Breast epithelium (tissue), 3 donors: Measurements from ENCODE around the gene SCN2A.

Source experiments
- CTCF ChIP-seq, 3 donors: fragments of 450-650 bp; IDR thresholded peaks; one replicate each; pipeline ENCODE4 v1.5.1; 2016 to 2017; ENCODE audit warnings: antibody characterized with exemption in 3 of 3, mild to moderate bottlenecking in 3 of 3, moderate library complexity in 3 of 3
- POLR2A ChIP-seq: fragments of 450-650 bp; IDR thresholded peaks from one replicate; pipeline ENCODE4 v1.6.1; 2016; ENCODE audit warnings: antibody characterized with exemption, mild to moderate bottlenecking, moderate library complexity

GRCh38 chr2:165417009-165417408 is 177.8 kb downstream of the SCN2A start:
- TF ChIP-seq CTCF (IDR thresholded peaks at IDR 0.05) (no peak), POLR2A (no peak)
